Common myeloid progenitor, CD34-positive (primary cell): ENCODE measurements around the gene ETV3L.

Experiments used
- CTCF ChIA-PET: fragments of 350-600 bp; sonication (Branson Sonifier 250); formaldehyde crosslinking; loops from one replicate; lab custom pipeline; 2021; ENCODE audit warnings: antibody characterized with exemption; lab: Charles Lee
- POLR2A ChIA-PET: fragments of 350-600 bp; sonication (Branson Sonifier 250); formaldehyde crosslinking; loops from one replicate; lab custom pipeline; 2021; ENCODE audit warnings: antibody characterized with exemption; lab: Charles Lee
- DNase-seq, 3 donors: peaks; one replicate each; pipeline versions ENCODE4 v3.0.0 to v3.0.0-alpha.2; 2013
- H3K27ac ChIP-seq, 2 experiments: 1 replicate in 1 of 2; 2 replicates in 1 of 2; pipeline ENCODE4 v1.7.0; 2013; ENCODE audit warnings: inconsistent platforms in 2 of 2, low read length in 2 of 2, mild to moderate bottlenecking in 2 of 2, low read depth in 1 of 2, moderate library complexity in 1 of 2; ENCODE audit not compliant: severe bottlenecking in 2 of 2, insufficient read depth in 1 of 2, poor library complexity in 1 of 2
- H3K27me3 ChIP-seq, 5 experiments: replicated peaks in 2 of 5; 1 replicate in 3 of 5; 2 replicates in 2 of 5; pipeline versions ENCODE4 v1.6.1 to v1.7.0; 2013; ENCODE audit warnings: low read length in 4 of 5, mild to moderate bottlenecking in 2 of 5, moderate library complexity in 2 of 5, inconsistent platforms in 1 of 5; ENCODE audit not compliant: insufficient read depth in 5 of 5, control insufficient read depth in 4 of 5
- H3K36me3 ChIP-seq, 4 experiments: 1 replicate in 2 of 4; 2 replicates in 2 of 4; pipeline versions ENCODE4 v1.6.1 to v1.7.0; 2013; ENCODE audit warnings: low read length in 3 of 4, control low read depth in 1 of 4, mild to moderate bottlenecking in 1 of 4; ENCODE audit not compliant: control insufficient read depth in 4 of 4, insufficient read depth in 4 of 4
- H3K4me1 ChIP-seq, 4 experiments: 1 replicate in 3 of 4; 2 replicates in 1 of 4; pipeline versions ENCODE4 v1.6.1 to v1.7.1; 2013; ENCODE audit warnings: low read length in 3 of 4, mild to moderate bottlenecking in 3 of 4, control low read depth in 1 of 4, inconsistent platforms in 1 of 4, moderate library complexity in 1 of 4; ENCODE audit not compliant: control insufficient read depth in 4 of 4, insufficient read depth in 4 of 4; ENCODE audit errors: control extremely low read depth in 1 of 4
- H3K4me3 ChIP-seq, 7 experiments: 1 replicate in 4 of 7; 2 replicates in 3 of 7; pipeline versions ENCODE4 v1.5.1 to v1.7.0; 2013; ENCODE audit warnings: mild to moderate bottlenecking in 7 of 7, low read length in 6 of 7, moderate library complexity in 6 of 7, inconsistent platforms in 2 of 7, low read depth in 2 of 7, control low read depth in 1 of 7; ENCODE audit not compliant: insufficient read depth in 4 of 7, control insufficient read depth in 1 of 7; ENCODE audit errors: extremely low read depth in 1 of 7
- H3K9me3 ChIP-seq, 5 experiments: 1 replicate in 4 of 5; 2 replicates in 1 of 5; pipeline versions ENCODE4 v1.6.1 to v1.7.1; 2013; ENCODE audit warnings: low read length in 4 of 5, mild to moderate bottlenecking in 2 of 5, inconsistent platforms in 1 of 5, low read depth in 1 of 5, moderate library complexity in 1 of 5; ENCODE audit not compliant: control insufficient read depth in 4 of 5, insufficient read depth in 2 of 5; ENCODE audit errors: control extremely low read depth in 1 of 5
- WGBS: methylation state at CpG from one replicate; pipeline ENCODE4 v1.1.5; 2013; ENCODE audit not compliant: insufficient coverage; 5-methylcytosine and 5-hydroxymethylcytosine counted together

The ETV3L gene

DNA sequence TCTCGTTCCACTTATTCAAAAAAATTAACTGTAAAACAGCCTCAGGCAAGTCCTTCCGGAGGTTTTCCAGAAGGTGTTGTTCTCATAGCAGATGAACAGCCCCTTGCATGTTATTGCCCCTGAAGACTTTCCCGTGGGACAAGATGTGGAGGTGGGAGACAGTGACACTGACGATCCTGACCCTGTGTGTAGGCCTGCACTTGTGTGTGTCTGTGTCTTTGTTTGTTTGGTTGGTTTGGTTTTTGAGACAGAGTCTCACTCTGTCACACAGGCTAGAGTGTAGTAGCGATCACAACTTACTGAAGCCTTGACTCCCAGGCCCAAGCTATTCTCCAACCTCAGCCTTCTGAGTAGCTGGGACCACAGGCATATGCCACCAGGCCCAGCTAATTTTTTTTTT lies 12.6 kb downstream of the ETV3L start:
- POLR2A ChIA-PET: no interaction called here
- Histone ChIP-seq H3K4me1 (no peaks in the 10 kb centered on the region), H3K36me3 (no peaks in the 10 kb centered on the region), H3K9me3 (no peaks in the 10 kb centered on the region), H3K4me3 (no peak overlapping the region), H3K27ac (no peak overlapping the region), H3K27me3 (no peaks in the 10 kb centered on the region)
- CTCF ChIA-PET: interaction anchor here (1.2 to 8.0 kb wide), 3 partner anchors 17 to 67 kb away, joined by 4 to 246 read pairs (median 6); no protein-coding TSS in a partner anchor
- no peak for DNase-seq
- 100% methylated on average over 2 of the region's 5 CpGs for WGBS

DNA sequence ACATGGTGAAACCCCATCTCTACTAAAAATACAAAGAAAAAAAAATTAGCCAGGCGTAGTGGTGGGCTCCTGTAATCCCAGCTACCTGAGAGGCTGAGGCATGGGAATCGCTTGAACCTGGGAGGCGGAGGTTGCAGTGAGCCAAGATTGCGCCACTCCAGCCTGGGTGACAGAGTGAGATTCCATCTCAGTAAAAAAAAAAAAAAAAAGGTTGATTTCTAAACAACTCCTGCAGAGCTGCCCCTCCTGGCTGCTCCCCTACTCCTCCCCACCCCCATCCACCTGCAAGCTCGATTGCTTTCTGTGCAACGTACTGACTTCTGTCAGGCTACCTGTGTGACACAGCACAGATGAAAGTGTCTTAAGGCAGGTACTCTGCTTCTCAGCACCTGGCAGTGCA lies 13.3 kb downstream of the ETV3L start:
- ChIA-PET POLR2A (no interaction called here), CTCF (interaction anchor here (0.6 to 8.0 kb wide), 3 partner anchors 16 to 376 kb away, joined by 3 to 246 read pairs (median 4); no protein-coding TSS in a partner anchor)
- DNase-seq: no peak
- no peak overlapping the region for H3K27ac ChIP-seq
- no peaks in the 10 kb centered on the region for H3K36me3 ChIP-seq
- no peaks in the 10 kb centered on the region for H3K4me1 ChIP-seq
- H3K4me3 ChIP-seq: no peak overlapping the region
- no peaks in the 10 kb centered on the region for H3K27me3 ChIP-seq
- 95% methylated on average over 4 of the region's 6 CpGs for WGBS
- H3K9me3 ChIP-seq: no peaks in the 10 kb centered on the region

DNA sequence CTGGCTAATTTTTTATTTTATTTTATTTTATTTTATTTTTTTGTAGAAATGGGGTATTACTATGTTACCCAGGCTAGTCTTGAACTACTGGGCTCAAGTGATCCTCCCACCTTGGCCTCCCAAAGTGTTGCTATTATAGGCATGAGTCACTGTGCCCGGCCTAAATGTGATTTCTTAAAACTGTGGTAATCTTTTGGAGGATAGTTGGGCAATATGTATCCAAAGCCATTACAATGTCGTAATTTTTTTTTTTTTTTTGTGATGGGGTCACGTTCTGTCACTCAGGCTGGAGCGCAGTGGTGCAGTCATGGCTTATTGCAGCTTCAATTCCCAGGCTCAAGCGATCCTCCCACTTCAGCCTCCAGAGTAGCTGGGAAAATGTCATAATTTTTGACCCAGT lies 14.2 kb downstream of the ETV3L start:
- DNase-seq: peak in 1 of 3 donors; percentile 22
- POLR2A ChIA-PET: no interaction called here
- no peak overlapping the region for H3K27ac ChIP-seq
- no peaks in the 10 kb centered on the region for H3K4me1 ChIP-seq
- no peaks in the 10 kb centered on the region for H3K27me3 ChIP-seq
- H3K9me3 ChIP-seq: no peaks in the 10 kb centered on the region
- H3K4me3 ChIP-seq: no peak overlapping the region
- WGBS: 93% methylated on average over 3 of the region's 5 CpGs
- H3K36me3 ChIP-seq: no peaks in the 10 kb centered on the region
- CTCF ChIA-PET: interaction anchor here (0.6 to 8.0 kb wide), 3 partner anchors 69 to 886 kb away, joined by 3 to 246 read pairs (median 3); no protein-coding TSS in a partner anchor

DNA sequence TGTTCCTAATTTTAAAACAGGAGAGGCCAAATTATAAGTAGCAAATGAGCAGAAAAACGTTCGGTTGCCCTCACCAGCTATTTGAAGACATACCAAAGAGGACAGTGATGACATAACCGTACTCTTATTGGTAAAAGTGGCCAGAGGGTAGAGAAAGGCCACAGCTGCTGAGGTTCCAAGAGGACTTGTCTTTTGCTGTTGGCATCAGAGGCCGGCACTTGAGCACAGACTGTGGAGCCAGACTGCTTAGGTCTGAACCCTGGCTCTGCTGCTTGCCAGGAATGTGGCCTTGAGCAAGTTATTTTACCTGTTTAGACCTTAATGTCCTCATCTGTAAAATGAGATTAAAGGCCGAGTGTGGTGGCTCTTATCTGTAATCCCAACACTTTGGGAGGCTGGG lies 14.9 kb downstream of the ETV3L start:
- Histone ChIP-seq H3K27me3 (no peaks in the 10 kb centered on the region), H3K36me3 (no peaks in the 10 kb centered on the region), H3K27ac (no peak overlapping the region), H3K4me1 (no peaks in the 10 kb centered on the region), H3K9me3 (no peaks in the 10 kb centered on the region), H3K4me3 (no peak overlapping the region)
- POLR2A ChIA-PET: interaction anchor here (0.6 kb wide), 1 partner anchor 164 kb away, joined by 3 read pairs; no protein-coding TSS in a partner anchor
- no peak for DNase-seq
- 92% methylated on average over 2 of the region's 5 CpGs for WGBS
- CTCF ChIA-PET: interaction anchor here (0.6 to 8.0 kb wide), 4 partner anchors 70 to 887 kb away, joined by 3 to 246 read pairs (median 4); no protein-coding TSS in a partner anchor

DNA sequence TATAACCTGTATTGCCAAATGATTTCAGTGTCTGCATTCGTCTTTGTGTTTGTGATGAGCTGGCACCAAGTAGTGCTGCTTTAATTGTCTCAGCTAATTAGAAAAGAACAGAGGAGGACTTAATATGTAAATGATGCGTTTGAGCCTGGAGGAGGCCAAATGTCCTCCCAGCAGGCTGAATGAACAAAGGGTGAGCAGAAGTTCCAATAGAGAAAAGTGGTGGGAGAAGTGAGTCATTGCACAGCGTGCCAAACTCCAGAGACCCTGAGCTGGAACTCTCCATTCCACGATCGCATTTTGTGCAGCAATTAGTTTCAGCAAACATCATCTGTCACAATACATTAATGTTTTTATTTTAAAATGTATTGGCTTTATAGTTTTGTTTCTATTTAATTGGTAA lies 17.9 kb downstream of the ETV3L start:
- no peaks in the 10 kb centered on the region for H3K9me3 ChIP-seq
- ChIA-PET CTCF (interaction anchor here (1.4 to 2.2 kb wide), 2 partner anchors 8 to 29 kb away, joined by 4 to 9 read pairs; no protein-coding TSS in a partner anchor), POLR2A (no interaction called here)
- H3K27ac ChIP-seq: no peak overlapping the region
- H3K36me3 ChIP-seq: no peaks in the 10 kb centered on the region
- H3K4me3 ChIP-seq: no peak overlapping the region
- H3K27me3 ChIP-seq: no peaks in the 10 kb centered on the region
- no peak for DNase-seq
- H3K4me1 ChIP-seq: no peaks in the 10 kb centered on the region
- WGBS: 100% methylated on average over 3 of the region's 5 CpGs

DNA sequence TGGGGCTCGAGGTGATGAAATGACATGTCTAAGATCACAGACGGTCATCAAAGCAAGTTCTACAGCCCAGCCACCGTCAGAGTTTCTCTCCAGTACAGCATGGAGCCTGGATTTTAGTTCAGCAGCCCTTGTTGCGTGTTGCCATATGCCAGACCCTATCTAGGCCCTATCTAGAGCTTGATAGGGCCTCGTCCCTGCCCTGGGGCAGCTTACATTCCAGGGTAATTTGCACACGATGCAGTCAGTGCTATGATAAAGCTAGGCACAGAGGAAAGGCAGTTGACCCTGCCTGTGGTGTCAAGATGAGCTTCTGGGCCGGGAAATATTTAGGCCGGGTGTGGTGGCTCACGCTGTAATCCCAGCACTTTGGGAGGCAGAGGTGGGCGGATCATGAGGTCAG lies 18.9 kb downstream of the ETV3L start:
- WGBS: 89% methylated on average over 6 of the region's 10 CpGs
- no peaks in the 10 kb centered on the region for H3K9me3 ChIP-seq
- DNase-seq: no peak
- H3K4me3 ChIP-seq: no peak overlapping the region
- no peaks in the 10 kb centered on the region for H3K36me3 ChIP-seq
- ChIA-PET CTCF (interaction anchor here (0.9 to 2.2 kb wide), 5 partner anchors 9 to 75 kb away, joined by 3 to 9 read pairs (median 4); no protein-coding TSS in a partner anchor), POLR2A (no interaction called here)
- no peak overlapping the region for H3K27ac ChIP-seq
- H3K4me1 ChIP-seq: no peaks in the 10 kb centered on the region
- H3K27me3 ChIP-seq: no peaks in the 10 kb centered on the region

DNA sequence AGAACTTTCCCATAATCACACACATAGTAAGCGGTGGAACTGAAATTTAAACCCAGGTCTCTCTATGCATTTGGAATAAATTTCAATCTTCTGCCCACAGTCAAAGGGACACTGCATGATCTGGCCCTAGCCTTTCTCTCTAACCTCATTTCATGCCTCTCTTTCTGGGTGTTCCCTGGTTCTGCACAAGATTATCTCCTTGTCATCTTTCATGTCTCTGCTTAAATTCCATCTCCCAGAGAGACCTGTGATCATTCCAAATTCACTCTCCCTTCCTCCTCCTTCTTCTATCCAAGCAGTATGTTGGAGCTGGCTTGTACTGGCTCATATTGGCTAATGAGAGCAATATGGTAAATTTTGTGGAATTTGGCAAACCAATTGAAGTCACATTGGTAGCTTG lies 22.2 kb downstream of the ETV3L start:
- Histone ChIP-seq H3K9me3 (no peaks in the 10 kb centered on the region), H3K27me3 (peaks cover 0 to 1% (median 0%) of the 10 kb centered on the region in 5 experiments), H3K4me1 (peaks cover 0 to 8% (median 3%) of the 10 kb centered on the region in 4 experiments), H3K4me3 (no peak overlapping the region), H3K27ac (no peak overlapping the region), H3K36me3 (no peaks in the 10 kb centered on the region)
- WGBS: 100% methylated on average over 1 of the region's 1 CpG
- DNase-seq: no peak
- ChIA-PET CTCF (interaction anchor here (0.7 kb wide), 1 partner anchor 33 kb away, joined by 3 read pairs; no protein-coding TSS in a partner anchor), POLR2A (no interaction called here)
